ENCODE data around the gene ZNF232. TPM values are rescaled to one million over a fixed set of nuclear protein-coding genes. Genes with fewer than 3 reads are reported as not detected.
"Not testable (repeated sequence)": the region's sequence is repeated elsewhere in the genome, so short reads cannot be mapped to it uniquely, and the experiment has no call there.

Gene ZNF232
- total and polyA plus RNA-seq, 8 donors: 7.7 to 50.6 (median 29.2) TPM

GRCh38 chr17:5121186-5121841 is 9.6 kb upstream of the ZNF232 start:
- H3K27me3 ChIP-seq: peaks cover 21 to 67% of the 10 kb centered on the region in 2 donors
- no peak overlapping the region for H3K4me3 ChIP-seq

GRCh38 chr17:5120436-5121185 is 8.9 kb upstream of the ZNF232 start:
- ATAC-seq; H3K27ac ChIP-seq; H3K9me3 ChIP-seq; H3K4me1 ChIP-seq; intact Hi-C loops (cut with DNase I); DNase-seq; H3K4me3 ChIP-seq; H3K36me3 ChIP-seq: not testable (repeated sequence)
- H3K27me3 ChIP-seq: peaks cover 28 to 74% of the 10 kb centered on the region in 2 donors

More at GRCh38 chr17:5121186-5121841, 9.6 kb upstream of the ZNF232 start:
- DNase-seq (no peak), ATAC-seq (no peak)
- Histone ChIP-seq H3K27ac (no peak overlapping the region), H3K36me3 (no peaks in the 10 kb centered on the region), H3K4me1 (peaks cover 0 to 9% of the 10 kb centered on the region in 2 donors), H3K9me3 (no peaks in the 10 kb centered on the region)
- TF ChIP-seq CTCF (IDR thresholded peaks at IDR 0.05): no peak
- intact Hi-C loops (cut with DNase I): no loop called here

- H3K27me3 ChIP-seq: peaks cover 33 to 78% of the 10 kb centered on the region in 2 donors
- H3K4me1 ChIP-seq: peaks cover 0 to 9% of the 10 kb centered on the region in 2 donors
- intact Hi-C loops (cut with DNase I): no loop called here
- DNase-seq: no peak
- ATAC-seq: no peak
- no peak overlapping the region for H3K27ac ChIP-seq
- H3K9me3 ChIP-seq: no peaks in the 10 kb centered on the region
- no peaks in the 10 kb centered on the region for H3K36me3 ChIP-seq
- no peak for TF ChIP-seq CTCF (IDR thresholded peaks at IDR 0.05)
- no peak overlapping the region for H3K4me3 ChIP-seq
These were observed 8.4 kb upstream of the ZNF232 start for GRCh38 chr17:5120036-5120435.

GRCh38 chr17:5118219-5118618 is 6.5 kb upstream of the ZNF232 start:
- no peak for TF ChIP-seq CTCF (IDR thresholded peaks at IDR 0.05)
- peaks cover 0 to 13% of the 10 kb centered on the region in 2 donors for H3K36me3 ChIP-seq

GRCh38 chr17:5115673-5116651 is 4.3 kb upstream of the ZNF232 start, which contains the start of gene USP6:
Gene USP6 (plus strand): TSS chr17:5116032. CDS start chr17:5130368, 14,336 bp downstream.
- ATAC-seq (no peak), DNase-seq (no peak)
- intact Hi-C loops (cut with DNase I): no loop called here
- Histone ChIP-seq H3K36me3 (peaks cover 0 to 13% of the 10 kb centered on the region in 2 donors), H3K4me3 (no peak within 1 kb of the TSS), H3K27ac (no peak within 1 kb of the TSS), H3K9me3 (no peaks in the 10 kb centered on the region), H3K4me1 (peaks cover 0 to 4% of the 10 kb centered on the region in 2 donors), H3K27me3 (peaks cover 26 to 49% of the 10 kb centered on the region in 2 donors)
- no peak for TF ChIP-seq CTCF (IDR thresholded peaks at IDR 0.05)

More at GRCh38 chr17:5118219-5118618, 6.5 kb upstream of the ZNF232 start:
- Histone ChIP-seq H3K9me3 (no peaks in the 10 kb centered on the region), H3K27me3 (peaks cover 34 to 71% of the 10 kb centered on the region in 2 donors), H3K4me1 (peaks cover 0 to 9% of the 10 kb centered on the region in 2 donors), H3K27ac (no peak overlapping the region), H3K4me3 (no peak overlapping the region)
- intact Hi-C loops (cut with DNase I): no loop called here
- ATAC-seq (no peak), DNase-seq (no peak)
